GM10248 (cell line): ENCODE data around the gene FNBP1.

Experiments
- CTCF ChIA-PET: fragments of 300-600 bp; sonication (Branson Sonifier 250); formaldehyde crosslinking; extraction: SDS; loops from one replicate; lab custom pipeline; 2021; ENCODE audit warnings: antibody characterized with exemption; lab: Yijun Ruan, JAX
- POLR2A ChIA-PET: fragments of 350-650 bp; sonication (Branson Sonifier 250); formaldehyde crosslinking; extraction: SDS; loops from one replicate; lab custom pipeline; 2020; ENCODE audit warnings: antibody characterized with exemption; lab: Yijun Ruan, JAX
- DNase-seq: peaks from one replicate; pipeline ENCODE4 v3.0.0; 2012; ENCODE audit errors: extremely low spot score
- TF ChIP-seq, protein P1 (sequence below): IDR thresholded peaks from 2 replicates; pipeline ENCODE4 v1.5.1; 2012; ENCODE audit warnings: mild to moderate bottlenecking, low read depth; ENCODE audit errors: extremely low read depth, missing control alignments, control extremely low read depth

FNBP1 gene

DNA sequence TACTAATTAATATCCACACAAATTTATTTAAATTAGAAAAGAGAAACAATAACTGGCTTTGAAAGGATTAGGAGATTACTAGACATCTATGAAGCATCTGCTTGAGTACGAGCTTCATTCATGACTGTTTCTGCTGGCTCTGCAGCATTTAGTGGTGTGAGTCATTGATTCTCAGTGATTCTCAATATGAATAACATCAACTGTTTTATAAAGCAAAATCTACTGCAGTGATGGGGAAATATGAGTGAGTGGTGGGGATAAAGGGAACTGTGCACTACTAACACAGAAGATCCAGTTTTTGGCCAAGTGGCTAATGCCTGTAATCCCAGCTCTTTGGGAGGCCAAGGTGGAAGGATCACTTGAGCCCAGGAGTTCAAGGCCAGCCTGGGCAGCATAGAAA lies 8.4 kb downstream of the FNBP1 start:
- no peak for DNase-seq
- TF ChIP-seq, protein P1, sequence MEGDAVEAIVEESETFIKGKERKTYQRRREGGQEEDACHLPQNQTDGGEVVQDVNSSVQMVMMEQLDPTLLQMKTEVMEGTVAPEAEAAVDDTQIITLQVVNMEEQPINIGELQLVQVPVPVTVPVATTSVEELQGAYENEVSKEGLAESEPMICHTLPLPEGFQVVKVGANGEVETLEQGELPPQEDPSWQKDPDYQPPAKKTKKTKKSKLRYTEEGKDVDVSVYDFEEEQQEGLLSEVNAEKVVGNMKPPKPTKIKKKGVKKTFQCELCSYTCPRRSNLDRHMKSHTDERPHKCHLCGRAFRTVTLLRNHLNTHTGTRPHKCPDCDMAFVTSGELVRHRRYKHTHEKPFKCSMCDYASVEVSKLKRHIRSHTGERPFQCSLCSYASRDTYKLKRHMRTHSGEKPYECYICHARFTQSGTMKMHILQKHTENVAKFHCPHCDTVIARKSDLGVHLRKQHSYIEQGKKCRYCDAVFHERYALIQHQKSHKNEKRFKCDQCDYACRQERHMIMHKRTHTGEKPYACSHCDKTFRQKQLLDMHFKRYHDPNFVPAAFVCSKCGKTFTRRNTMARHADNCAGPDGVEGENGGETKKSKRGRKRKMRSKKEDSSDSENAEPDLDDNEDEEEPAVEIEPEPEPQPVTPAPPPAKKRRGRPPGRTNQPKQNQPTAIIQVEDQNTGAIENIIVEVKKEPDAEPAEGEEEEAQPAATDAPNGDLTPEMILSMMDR: no peak
- POLR2A ChIA-PET: interaction anchor here (0.6 to 1.5 kb wide), 4 partner anchors 17 to 42 kb away, joined by 3 to 10 read pairs (median 5); no protein-coding TSS in a partner anchor
- CTCF ChIA-PET: interaction anchor here (0.9 to 1.7 kb wide), 5 partner anchors 11 to 150 kb away, joined by 3 to 5 read pairs (median 4); no protein-coding TSS in a partner anchor

DNA sequence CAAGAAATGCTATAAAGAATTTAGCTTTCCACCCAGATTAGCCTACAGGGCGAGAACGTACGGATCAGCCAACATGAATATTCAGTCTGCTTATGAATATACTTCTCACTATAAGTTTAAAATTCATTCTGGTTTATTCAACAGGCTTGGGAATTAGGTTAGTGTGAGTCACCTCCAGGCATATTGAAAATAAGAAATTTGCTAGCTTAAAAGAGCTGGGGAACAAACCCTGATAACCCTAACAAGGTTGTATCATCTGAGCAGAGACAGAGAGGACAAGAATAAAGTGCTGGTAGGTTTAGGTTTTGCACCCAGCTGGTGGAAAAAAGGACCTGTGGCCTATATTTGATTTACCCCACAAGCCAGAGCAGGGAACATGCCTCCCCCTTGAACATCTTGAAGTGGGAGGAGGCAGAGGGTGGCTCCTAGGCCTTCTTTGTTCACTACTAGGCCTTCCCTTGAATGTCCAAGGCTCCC lies 12.3 kb downstream of the FNBP1 start:
- TF ChIP-seq, protein P1: no peak
- no peak for DNase-seq
- POLR2A ChIA-PET: interaction anchor here (0.6 to 1.6 kb wide), 9 partner anchors 9 to 1357 kb away, joined by 3 to 6 read pairs (median 4); partner anchors contain the start of gene FNBP1
- CTCF ChIA-PET: interaction anchor here (0.9 to 2.7 kb wide), 10 partner anchors 7 to 146 kb away, joined by 3 to 6 read pairs (median 4); no protein-coding TSS in a partner anchor

- TF ChIP-seq, protein P1: no peak
- POLR2A ChIA-PET: interaction anchor here (0.6 to 1.4 kb wide), 10 partner anchors 9 to 145 kb away, joined by 3 to 7 read pairs (median 4); no protein-coding TSS in a partner anchor
- DNase-seq: no peak
- CTCF ChIA-PET: interaction anchor here (1.0 to 1.5 kb wide), 4 partner anchors 10 to 70 kb away, joined by 3 to 7 read pairs (median 4); no protein-coding TSS in a partner anchor
These were observed 13.6 kb downstream of the FNBP1 start for GRCh38 chr9:130029223-130029973.

DNA sequence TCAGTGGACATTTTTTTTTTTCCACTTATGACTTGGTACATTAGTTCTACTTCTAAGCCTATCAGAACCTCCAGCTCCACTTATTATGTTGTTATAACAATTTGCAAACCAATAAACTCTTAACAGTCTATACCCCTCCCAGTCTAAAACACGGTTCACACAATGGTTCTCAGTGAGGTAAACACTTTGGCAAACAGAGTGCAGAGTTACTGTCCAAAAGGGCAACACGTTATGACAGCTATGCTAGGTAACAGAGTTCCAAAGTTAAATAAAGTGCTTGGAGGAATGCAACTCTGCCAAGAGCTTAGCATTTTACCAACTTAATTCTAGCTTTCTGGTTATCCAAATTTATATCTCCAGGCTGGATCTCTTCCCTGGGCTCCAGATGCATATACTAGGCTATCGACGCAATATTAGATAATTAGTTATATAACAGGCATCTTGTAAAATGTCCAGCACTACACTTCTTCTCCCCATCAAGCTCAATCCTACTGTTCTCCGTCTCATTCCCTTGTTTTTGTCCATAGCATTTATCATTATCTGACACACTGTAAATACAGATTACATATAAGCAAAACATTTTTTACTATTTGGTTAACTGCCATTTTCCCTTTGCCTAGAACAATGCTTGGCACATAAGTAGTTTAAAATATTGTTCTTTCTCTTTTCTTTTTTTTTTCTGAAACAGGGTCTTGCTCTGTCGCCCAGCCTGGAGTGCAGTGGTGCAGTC lies 14.3 kb downstream of the FNBP1 start:
- ChIA-PET CTCF (interaction anchor here (1.0 to 1.4 kb wide), 3 partner anchors 10 to 70 kb away, joined by 3 to 7 read pairs (median 3); no protein-coding TSS in a partner anchor), POLR2A (interaction anchor here (0.6 to 1.4 kb wide), 11 partner anchors 8 to 146 kb away, joined by 3 to 7 read pairs (median 3); no protein-coding TSS in a partner anchor)
- TF ChIP-seq, protein P1: no peak
- DNase-seq: no peak

GRCh38 chr9:130027533-130028365 lies 15.2 kb downstream of the FNBP1 start:
- TF ChIP-seq, protein P1: no peak
- DNase-seq: no peak
- ChIA-PET POLR2A (interaction anchor here (0.5 to 1.9 kb wide), 5 partner anchors 11 to 50 kb away, joined by 3 to 10 read pairs (median 3); no protein-coding TSS in a partner anchor), CTCF (interaction anchor here (1.0 to 6.1 kb wide), 3 partner anchors 11 to 69 kb away, joined by 3 to 22 read pairs (median 7); no protein-coding TSS in a partner anchor)
